ENCODE measurements around the gene ECM2. TPM values are rescaled to one million over a fixed set of nuclear protein-coding genes. Genes with fewer than 3 reads are reported as not detected.
A peak's percentile ranks its signal among the peaks of the same experiment; 100 is the strongest.

The ECM2 gene
- total RNA-seq, 2 donors from 2014 or later, result 2.6 to 14.1 TPM

DNA sequence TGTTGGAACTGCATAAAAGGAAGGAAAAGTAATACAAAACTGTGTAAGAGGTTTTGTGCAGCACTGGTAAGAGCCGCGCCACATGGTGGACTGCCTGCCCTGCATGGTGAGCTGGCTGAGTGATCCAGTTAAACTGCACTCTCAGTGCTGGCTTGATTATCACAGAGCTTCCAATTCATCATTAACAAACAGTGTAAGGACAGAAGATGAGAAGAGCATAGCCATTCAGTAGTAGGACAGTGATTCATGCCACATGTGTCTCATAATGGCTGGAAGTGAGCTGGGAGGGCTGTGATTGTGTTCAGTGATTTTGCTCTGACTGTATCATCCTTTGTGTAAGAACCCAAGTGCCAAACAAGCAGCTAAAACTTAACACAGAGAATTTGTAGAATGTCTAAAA lies 67.6 kb downstream of the ECM2 start:
- 45% methylated on average over 2 of the region's 2 CpGs for WGBS
- intact Hi-C loops (cut with DNase I), result no loop called here
- no peak for TF ChIP-seq POLR2A (IDR thresholded peaks at IDR 0.05)
- TF ChIP-seq, protein P1, sequence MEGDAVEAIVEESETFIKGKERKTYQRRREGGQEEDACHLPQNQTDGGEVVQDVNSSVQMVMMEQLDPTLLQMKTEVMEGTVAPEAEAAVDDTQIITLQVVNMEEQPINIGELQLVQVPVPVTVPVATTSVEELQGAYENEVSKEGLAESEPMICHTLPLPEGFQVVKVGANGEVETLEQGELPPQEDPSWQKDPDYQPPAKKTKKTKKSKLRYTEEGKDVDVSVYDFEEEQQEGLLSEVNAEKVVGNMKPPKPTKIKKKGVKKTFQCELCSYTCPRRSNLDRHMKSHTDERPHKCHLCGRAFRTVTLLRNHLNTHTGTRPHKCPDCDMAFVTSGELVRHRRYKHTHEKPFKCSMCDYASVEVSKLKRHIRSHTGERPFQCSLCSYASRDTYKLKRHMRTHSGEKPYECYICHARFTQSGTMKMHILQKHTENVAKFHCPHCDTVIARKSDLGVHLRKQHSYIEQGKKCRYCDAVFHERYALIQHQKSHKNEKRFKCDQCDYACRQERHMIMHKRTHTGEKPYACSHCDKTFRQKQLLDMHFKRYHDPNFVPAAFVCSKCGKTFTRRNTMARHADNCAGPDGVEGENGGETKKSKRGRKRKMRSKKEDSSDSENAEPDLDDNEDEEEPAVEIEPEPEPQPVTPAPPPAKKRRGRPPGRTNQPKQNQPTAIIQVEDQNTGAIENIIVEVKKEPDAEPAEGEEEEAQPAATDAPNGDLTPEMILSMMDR (IDR thresholded peaks at IDR 0.05), result no peak
- Histone ChIP-seq H3K36me3 (no peaks in the 10 kb centered on the region), H3K4me3 (no peak overlapping the region), H3K9me3 (no peaks in the 10 kb centered on the region), H3K4me1 (replicated peaks) (no peaks in the 10 kb centered on the region), H3K27ac (no peak overlapping the region), H3K27me3 (replicated peaks; ENCODE audit: insufficient read depth) (no peaks in the 10 kb centered on the region)
- no peak for DNase-seq (ENCODE audit: low spot score)

DNA sequence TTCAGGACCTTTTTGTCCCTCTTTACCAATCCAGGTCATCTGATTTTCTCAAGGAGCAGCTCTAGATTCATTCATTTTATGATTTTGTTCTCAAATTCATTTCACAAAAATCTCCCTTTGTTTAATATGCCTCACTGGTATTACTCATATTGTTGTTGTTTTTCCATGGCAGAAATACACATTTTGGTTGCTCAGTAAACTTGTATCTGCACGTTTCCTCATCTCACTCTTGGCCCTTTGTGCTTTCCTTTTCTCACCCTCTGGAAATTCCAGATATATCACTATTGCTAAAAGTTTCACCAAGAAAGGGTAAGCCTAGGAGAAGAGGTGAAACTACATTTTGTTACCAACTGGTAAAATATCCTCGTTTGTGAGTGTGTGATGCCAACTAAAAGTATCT lies 68.3 kb downstream of the ECM2 start:
- WGBS, result 55% methylated on average over 2 of the region's 2 CpGs
- Histone ChIP-seq H3K27me3 (replicated peaks; ENCODE audit: insufficient read depth) (no peaks in the 10 kb centered on the region), H3K36me3 (no peaks in the 10 kb centered on the region), H3K4me1 (replicated peaks) (no peaks in the 10 kb centered on the region), H3K4me3 (no peak overlapping the region), H3K9me3 (no peaks in the 10 kb centered on the region), H3K27ac (no peak overlapping the region)
- intact Hi-C loops (cut with DNase I), result no loop called here
- TF ChIP-seq, protein P1 (IDR thresholded peaks at IDR 0.05), result no peak
- TF ChIP-seq POLR2A (IDR thresholded peaks at IDR 0.05), result no peak
- no peak for TF ChIP-seq POLR2AphosphoS5 (IDR thresholded peaks at IDR 0.05)
- no peak for DNase-seq (ENCODE audit: low spot score)

DNA sequence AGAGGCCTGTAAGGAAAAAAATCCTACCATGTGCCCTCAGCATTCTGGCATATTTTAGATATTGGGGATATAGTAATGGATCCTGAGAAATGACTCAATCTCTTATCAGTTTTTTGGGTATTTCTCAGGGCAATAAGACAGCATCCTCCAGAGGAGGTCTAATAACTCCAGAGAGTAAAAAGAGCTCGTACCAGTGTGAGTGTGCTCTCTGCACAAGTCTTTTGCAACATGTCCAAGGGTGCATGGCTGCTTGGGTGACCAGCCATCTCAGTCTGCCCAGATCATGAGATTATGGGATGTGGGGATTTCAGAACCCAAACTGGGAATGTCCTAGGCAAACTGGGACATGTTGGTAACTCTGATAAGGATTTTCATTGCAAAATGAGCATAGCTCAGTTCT lies 68.7 kb downstream of the ECM2 start:
- Histone ChIP-seq H3K4me1 (replicated peaks) (no peaks in the 10 kb centered on the region), H3K9me3 (no peaks in the 10 kb centered on the region), H3K36me3 (no peaks in the 10 kb centered on the region), H3K4me3 (no peak overlapping the region), H3K27me3 (replicated peaks; ENCODE audit: insufficient read depth) (no peaks in the 10 kb centered on the region), H3K27ac (no peak overlapping the region)
- TF ChIP-seq, protein P1 (IDR thresholded peaks at IDR 0.05), result no peak
- TF ChIP-seq POLR2AphosphoS5 (IDR thresholded peaks at IDR 0.05) (no peak), POLR2A (IDR thresholded peaks at IDR 0.05) (no peak)
- 88% methylated on average over 1 of the region's 1 CpG for WGBS
- intact Hi-C loops (cut with DNase I), result no loop called here
- DNase-seq (ENCODE audit: low spot score), result no peak

DNA sequence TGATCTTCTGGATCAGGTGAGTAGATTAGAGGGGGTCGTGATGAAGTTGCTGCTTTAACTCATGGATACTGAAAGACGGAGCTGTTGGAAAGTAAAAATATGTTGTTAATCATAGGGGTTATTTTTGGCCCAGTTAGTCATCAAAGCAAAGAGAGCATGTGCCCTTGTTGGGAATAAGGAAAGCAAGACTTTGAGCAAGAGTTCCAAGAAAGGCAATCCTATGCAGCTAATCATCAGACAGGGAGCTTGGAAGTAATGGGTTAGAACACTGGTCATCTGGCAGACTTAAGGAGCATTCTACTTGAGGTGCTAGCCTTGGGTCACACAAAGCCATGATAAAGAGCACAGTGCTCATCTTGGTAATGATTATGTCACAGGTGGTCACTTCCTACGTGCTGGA lies 71.8 kb downstream of the ECM2 start:
- no peak overlapping the region for H3K4me3 ChIP-seq
- DNase-seq (ENCODE audit: low spot score), result no peak
- no peaks in the 10 kb centered on the region for H3K27me3 ChIP-seq (replicated peaks; ENCODE audit: insufficient read depth)
- no peaks in the 10 kb centered on the region for H3K4me1 ChIP-seq (replicated peaks)
- WGBS, result 72% methylated on average over 3 of the region's 3 CpGs
- intact Hi-C loops (cut with DNase I), result no loop called here
- no peaks in the 10 kb centered on the region for H3K36me3 ChIP-seq
- TF ChIP-seq POLR2AphosphoS5 (IDR thresholded peaks at IDR 0.05) (peak; percentile 69), POLR2A (IDR thresholded peaks at IDR 0.05) (no peak)
- no peaks in the 10 kb centered on the region for H3K9me3 ChIP-seq
- H3K27ac ChIP-seq, result peak overlapping the region; percentile 1 to 56

DNA sequence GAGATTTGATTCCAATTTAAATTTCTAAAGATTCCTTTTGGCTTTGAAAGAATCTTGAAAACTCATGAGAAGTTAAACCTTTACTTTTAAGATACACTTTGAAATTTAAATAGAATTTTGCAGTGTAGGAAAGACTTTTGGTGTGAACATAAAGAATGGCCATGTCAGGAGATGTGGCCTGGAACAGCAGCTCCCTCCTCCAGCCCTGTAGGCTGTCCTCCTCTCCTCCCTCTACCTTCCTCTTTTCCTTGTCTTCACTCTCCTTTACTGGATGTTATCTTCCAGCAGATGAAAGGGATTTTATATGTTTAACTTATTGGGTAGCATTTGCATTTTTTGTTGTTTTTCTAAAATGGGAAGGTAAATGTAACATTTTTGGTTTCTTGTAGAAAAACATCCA lies 72.4 kb downstream of the ECM2 start:
- H3K27ac ChIP-seq, result peak overlapping the region in 1 of 2 donors; percentile 32
- no peak overlapping the region for H3K4me3 ChIP-seq
- no peaks in the 10 kb centered on the region for H3K4me1 ChIP-seq (replicated peaks)
- no peaks in the 10 kb centered on the region for H3K36me3 ChIP-seq
- DNase-seq (ENCODE audit: low spot score), result no peak
- TF ChIP-seq POLR2A (IDR thresholded peaks at IDR 0.05) (no peak), POLR2AphosphoS5 (IDR thresholded peaks at IDR 0.05) (no peak)
- TF ChIP-seq, protein P1 (IDR thresholded peaks at IDR 0.05), result no peak
- no peaks in the 10 kb centered on the region for H3K9me3 ChIP-seq
- intact Hi-C loops (cut with DNase I), result no loop called here
- no peaks in the 10 kb centered on the region for H3K27me3 ChIP-seq (replicated peaks; ENCODE audit: insufficient read depth)
